ENCODE data around the gene MCTP2.

The MCTP2 gene

DNA sequence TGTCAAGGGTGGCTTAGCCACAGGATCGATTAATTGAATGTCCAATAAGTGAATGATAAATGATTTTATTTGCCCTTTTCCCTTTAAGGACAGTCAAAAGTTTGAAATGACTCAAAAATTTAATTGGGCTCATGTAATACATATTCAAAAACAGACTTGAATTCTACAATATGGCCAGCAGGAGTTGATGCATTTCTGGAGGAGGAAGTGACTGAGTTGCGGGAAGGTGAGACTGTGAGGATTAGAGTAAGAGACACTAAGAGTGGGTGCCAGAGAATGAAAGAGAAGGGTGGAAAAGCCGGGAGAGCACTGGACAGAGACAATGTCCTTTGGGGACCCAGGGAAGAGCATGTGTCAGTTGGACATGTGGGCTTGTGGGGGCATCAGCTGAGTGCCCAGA, 83.3 kb downstream of the MCTP2 start:
- Histone ChIP-seq H2BK15ac (ENCODE audit: low read length) (no peak overlapping the region), H2AK5ac (ENCODE audit: low read depth, low read length) (no peak overlapping the region), H3K79me1 (ENCODE audit: low read depth, low read length) (no peaks in the 10 kb centered on the region), H2BK12ac (ENCODE audit: low read length) (no peak overlapping the region), H3K18ac (ENCODE audit: low read length) (no peak overlapping the region), H4K91ac (ENCODE audit: low read depth, low read length, poor library complexity) (no peak overlapping the region), H3K9ac (ENCODE audit: low read depth, low read length, poor library complexity) (no peak overlapping the region), H3K23ac (ENCODE audit: low read depth, low read length, poor library complexity) (no peak overlapping the region), H3K9me3 (replicated peaks in 1 of 2; ENCODE audit: control insufficient read depth in 2 of 2, insufficient read depth in 1 of 2, low read depth in 1 of 2, low read length in 2 of 2) (no peaks in the 10 kb centered on the region), H3K14ac (ENCODE audit: low read length) (no peak overlapping the region), H3K4me2 (ENCODE audit: insufficient read depth, low read length, poor library complexity, severe bottlenecking) (no peak overlapping the region), H3K4me1 (ENCODE audit: control insufficient read depth in 2 of 2, insufficient read depth in 1 of 2, low read depth in 1 of 2, low read length in 2 of 2) (peaks cover 0 to 3% of the 10 kb centered on the region in 2 donors), H2BK5ac (ENCODE audit: low read length) (no peak overlapping the region), H2AFZ (ENCODE audit: low read length) (no peak overlapping the region), H3K4me3 (ENCODE audit: low read length in 2 of 2) (no peak overlapping the region), H4K8ac (ENCODE audit: low read depth, low read length) (no peak overlapping the region), H2BK120ac (ENCODE audit: low read depth, low read length) (no peak overlapping the region), H3K4ac (ENCODE audit: low read length) (no peak overlapping the region), H3K27ac (replicated peaks; ENCODE audit: low read length) (no peak overlapping the region), H3K27me3 (ENCODE audit: control insufficient read depth in 3 of 3, insufficient read depth in 3 of 3, low read depth in 1 of 3, low read length in 3 of 3) (peaks cover 0 to 7% (median 0%) of the 10 kb centered on the region in 3 experiments), H3K36me3 (replicated peaks in 1 of 2; ENCODE audit: control insufficient read depth in 2 of 2, insufficient read depth in 2 of 2, low read length in 2 of 2) (no peaks in the 10 kb centered on the region)
- WGBS, 2 donors (ENCODE audit: extremely low coverage in 2 of 2, insufficient read length in 2 of 2, insufficient replicate concordance in 1 of 2), result no CpG with 5 or more reads among the region's 3 CpGs
- DNase-seq (ENCODE audit: low spot score), result no peak

DNA sequence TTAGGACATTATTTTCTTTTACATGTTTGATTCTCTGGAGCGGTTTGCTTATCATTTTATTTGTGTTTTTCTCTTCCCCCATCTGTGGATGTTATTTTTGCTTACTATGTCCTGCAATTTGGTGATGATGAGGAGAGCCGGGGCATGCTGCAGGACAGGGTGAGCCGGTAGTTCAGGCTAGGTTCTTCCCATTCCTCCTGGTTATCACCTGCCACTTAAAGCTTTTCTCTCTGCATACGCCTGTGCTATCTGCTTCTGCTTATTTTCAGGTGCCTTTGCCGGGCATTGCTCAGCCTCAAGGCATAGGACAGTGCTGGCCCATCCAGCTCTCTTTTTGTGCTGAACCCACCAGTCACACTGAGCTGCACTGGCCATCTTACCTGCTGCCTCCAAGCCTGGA, 85.8 kb downstream of the MCTP2 start:
- Histone ChIP-seq H3K79me1 (ENCODE audit: low read depth, low read length) (no peaks in the 10 kb centered on the region), H3K9ac (ENCODE audit: low read depth, low read length, poor library complexity) (no peak overlapping the region), H3K4me1 (ENCODE audit: control insufficient read depth in 2 of 2, insufficient read depth in 1 of 2, low read depth in 1 of 2, low read length in 2 of 2) (peaks cover 0 to 3% of the 10 kb centered on the region in 2 donors), H3K4me2 (ENCODE audit: insufficient read depth, low read length, poor library complexity, severe bottlenecking) (no peak overlapping the region), H2BK5ac (ENCODE audit: low read length) (no peak overlapping the region), H2AK5ac (ENCODE audit: low read depth, low read length) (no peak overlapping the region), H3K4ac (ENCODE audit: low read length) (no peak overlapping the region), H2BK120ac (ENCODE audit: low read depth, low read length) (no peak overlapping the region), H2BK15ac (ENCODE audit: low read length) (no peak overlapping the region), H3K23ac (ENCODE audit: low read depth, low read length, poor library complexity) (no peak overlapping the region), H3K27me3 (ENCODE audit: control insufficient read depth in 3 of 3, insufficient read depth in 3 of 3, low read depth in 1 of 3, low read length in 3 of 3) (peaks cover 0 to 7% (median 0%) of the 10 kb centered on the region in 3 experiments), H4K91ac (ENCODE audit: low read depth, low read length, poor library complexity) (no peak overlapping the region), H3K27ac (replicated peaks; ENCODE audit: low read length) (no peak overlapping the region), H2AFZ (ENCODE audit: low read length) (no peak overlapping the region), H3K36me3 (replicated peaks in 1 of 2; ENCODE audit: control insufficient read depth in 2 of 2, insufficient read depth in 2 of 2, low read length in 2 of 2) (no peaks in the 10 kb centered on the region), H3K14ac (ENCODE audit: low read length) (no peak overlapping the region), H2BK12ac (ENCODE audit: low read length) (no peak overlapping the region), H3K9me3 (replicated peaks in 1 of 2; ENCODE audit: control insufficient read depth in 2 of 2, insufficient read depth in 1 of 2, low read depth in 1 of 2, low read length in 2 of 2) (no peaks in the 10 kb centered on the region), H4K8ac (ENCODE audit: low read depth, low read length) (no peak overlapping the region), H3K18ac (ENCODE audit: low read length) (no peak overlapping the region), H3K4me3 (ENCODE audit: low read length in 2 of 2) (no peak overlapping the region)
- no peak for DNase-seq (ENCODE audit: low spot score)
- WGBS, 2 donors (ENCODE audit: extremely low coverage in 2 of 2, insufficient read length in 2 of 2, insufficient replicate concordance in 1 of 2), result no CpG with 5 or more reads among the region's 5 CpGs

DNA sequence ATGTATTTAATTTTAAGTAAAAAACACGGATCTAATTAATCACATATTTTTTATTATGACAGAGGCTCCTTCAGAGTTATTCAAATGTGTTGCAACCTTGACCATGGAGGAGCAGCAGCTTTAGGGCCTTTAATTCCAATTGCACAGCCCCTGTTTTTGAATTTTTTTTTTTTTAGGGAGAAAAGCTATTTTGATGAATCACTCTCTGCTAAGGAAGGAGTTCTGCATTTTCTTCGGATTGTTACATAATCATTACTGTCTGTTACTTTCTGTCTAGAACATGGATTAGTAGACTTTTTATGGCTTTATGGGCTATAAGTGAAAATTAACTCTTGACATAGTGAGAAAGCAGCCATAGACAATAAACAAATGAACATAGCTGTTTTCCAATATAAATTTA, 90.8 kb downstream of the MCTP2 start:
- Histone ChIP-seq H3K27ac (replicated peaks; ENCODE audit: low read length) (no peak overlapping the region), H3K4me2 (ENCODE audit: insufficient read depth, low read length, poor library complexity, severe bottlenecking) (no peak overlapping the region), H3K23ac (ENCODE audit: low read depth, low read length, poor library complexity) (no peak overlapping the region), H3K9me3 (replicated peaks in 1 of 2; ENCODE audit: control insufficient read depth in 2 of 2, insufficient read depth in 1 of 2, low read depth in 1 of 2, low read length in 2 of 2) (no peaks in the 10 kb centered on the region), H3K18ac (ENCODE audit: low read length) (no peak overlapping the region), H2BK15ac (ENCODE audit: low read length) (no peak overlapping the region), H2BK12ac (ENCODE audit: low read length) (no peak overlapping the region), H3K79me1 (ENCODE audit: low read depth, low read length) (no peaks in the 10 kb centered on the region), H3K27me3 (ENCODE audit: control insufficient read depth in 3 of 3, insufficient read depth in 3 of 3, low read depth in 1 of 3, low read length in 3 of 3) (peaks cover 0 to 5% (median 0%) of the 10 kb centered on the region in 3 experiments), H2BK120ac (ENCODE audit: low read depth, low read length) (no peak overlapping the region), H3K36me3 (replicated peaks in 1 of 2; ENCODE audit: control insufficient read depth in 2 of 2, insufficient read depth in 2 of 2, low read length in 2 of 2) (no peaks in the 10 kb centered on the region), H3K14ac (ENCODE audit: low read length) (no peak overlapping the region), H3K4me3 (ENCODE audit: low read length in 2 of 2) (no peak overlapping the region), H2AFZ (ENCODE audit: low read length) (no peak overlapping the region), H3K4me1 (ENCODE audit: control insufficient read depth in 2 of 2, insufficient read depth in 1 of 2, low read depth in 1 of 2, low read length in 2 of 2) (peaks cover 0 to 1% of the 10 kb centered on the region in 2 donors), H2BK5ac (ENCODE audit: low read length) (no peak overlapping the region), H3K9ac (ENCODE audit: low read depth, low read length, poor library complexity) (no peak overlapping the region), H4K8ac (ENCODE audit: low read depth, low read length) (no peak overlapping the region), H2AK5ac (ENCODE audit: low read depth, low read length) (no peak overlapping the region), H4K91ac (ENCODE audit: low read depth, low read length, poor library complexity) (no peak overlapping the region), H3K4ac (ENCODE audit: low read length) (no peak overlapping the region)
- WGBS, 2 donors (ENCODE audit: extremely low coverage in 2 of 2, insufficient read length in 2 of 2, insufficient replicate concordance in 1 of 2), result no CpG with 5 or more reads among the region's 2 CpGs
- no peak for DNase-seq (ENCODE audit: low spot score)

DNA sequence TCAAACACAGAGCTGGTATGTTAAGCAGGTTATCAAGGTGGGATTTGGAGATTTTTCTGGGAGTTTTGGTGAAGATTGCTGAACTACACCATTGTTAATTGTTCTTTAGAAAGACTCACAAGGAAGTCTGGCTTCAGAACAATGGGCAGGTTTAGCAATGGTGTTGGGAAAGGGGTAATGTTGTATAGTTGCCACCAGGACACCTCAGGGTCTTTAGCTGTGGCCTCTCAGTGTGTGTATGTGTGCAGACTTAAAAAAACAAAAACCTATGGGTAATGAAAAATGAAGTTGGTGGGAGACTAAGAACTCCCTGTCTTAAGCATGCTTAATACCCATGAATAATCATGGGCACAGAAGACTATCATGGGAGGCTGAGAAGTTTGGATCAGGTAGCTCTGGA, 91.7 kb downstream of the MCTP2 start:
- no peak overlapping the region for H3K4ac ChIP-seq (ENCODE audit: low read length)
- no peak overlapping the region for H3K18ac ChIP-seq (ENCODE audit: low read length)

More for the DNA sequence above, 91.7 kb downstream of the MCTP2 start:
- DNase-seq (ENCODE audit: low spot score), result no peak
- H3K9me3 ChIP-seq (replicated peaks in 1 of 2; ENCODE audit: control insufficient read depth in 2 of 2, insufficient read depth in 1 of 2, low read depth in 1 of 2, low read length in 2 of 2), result no peaks in the 10 kb centered on the region
- H2BK15ac ChIP-seq (ENCODE audit: low read length), result no peak overlapping the region
- no peak overlapping the region for H3K9ac ChIP-seq (ENCODE audit: low read depth, low read length, poor library complexity)
- peaks cover 0 to 1% of the 10 kb centered on the region in 2 donors for H3K4me1 ChIP-seq (ENCODE audit: control insufficient read depth in 2 of 2, insufficient read depth in 1 of 2, low read depth in 1 of 2, low read length in 2 of 2)
- H3K14ac ChIP-seq (ENCODE audit: low read length), result no peak overlapping the region
- no peak overlapping the region for H2BK5ac ChIP-seq (ENCODE audit: low read length)
- H3K4me2 ChIP-seq (ENCODE audit: insufficient read depth, low read length, poor library complexity, severe bottlenecking), result no peak overlapping the region
- no peak overlapping the region for H3K23ac ChIP-seq (ENCODE audit: low read depth, low read length, poor library complexity)
- no peaks in the 10 kb centered on the region for H3K79me1 ChIP-seq (ENCODE audit: low read depth, low read length)
- H2AFZ ChIP-seq (ENCODE audit: low read length), result no peak overlapping the region
- no peak overlapping the region for H3K27ac ChIP-seq (replicated peaks; ENCODE audit: low read length)
- peaks cover 0 to 5% (median 0%) of the 10 kb centered on the region in 3 experiments for H3K27me3 ChIP-seq (ENCODE audit: control insufficient read depth in 3 of 3, insufficient read depth in 3 of 3, low read depth in 1 of 3, low read length in 3 of 3)
- no peak overlapping the region for H4K91ac ChIP-seq (ENCODE audit: low read depth, low read length, poor library complexity)
- H3K4me3 ChIP-seq (ENCODE audit: low read length in 2 of 2), result no peak overlapping the region
- no peak overlapping the region for H2BK12ac ChIP-seq (ENCODE audit: low read length)
- no peak overlapping the region for H2BK120ac ChIP-seq (ENCODE audit: low read depth, low read length)
- no peak overlapping the region for H2AK5ac ChIP-seq (ENCODE audit: low read depth, low read length)
- no peaks in the 10 kb centered on the region for H3K36me3 ChIP-seq (replicated peaks in 1 of 2; ENCODE audit: control insufficient read depth in 2 of 2, insufficient read depth in 2 of 2, low read length in 2 of 2)
- H4K8ac ChIP-seq (ENCODE audit: low read depth, low read length), result no peak overlapping the region
